HG03457 (cell line): ENCODE results near the gene ITPK1.

ENCODE experiments used
- ATAC-seq: cut with Tn5 transposase; IDR thresholded peaks from one replicate; pipeline ENCODE4 v1.9.1; 2021; ENCODE audit warnings: moderate number of reproducible peaks; ENCODE audit not compliant: unreplicated experiment

Gene ITPK1

GRCh38 chr14:92942576-92942975 is 173.1 kb downstream of the ITPK1 start:
- no peak for ATAC-seq

DNA sequence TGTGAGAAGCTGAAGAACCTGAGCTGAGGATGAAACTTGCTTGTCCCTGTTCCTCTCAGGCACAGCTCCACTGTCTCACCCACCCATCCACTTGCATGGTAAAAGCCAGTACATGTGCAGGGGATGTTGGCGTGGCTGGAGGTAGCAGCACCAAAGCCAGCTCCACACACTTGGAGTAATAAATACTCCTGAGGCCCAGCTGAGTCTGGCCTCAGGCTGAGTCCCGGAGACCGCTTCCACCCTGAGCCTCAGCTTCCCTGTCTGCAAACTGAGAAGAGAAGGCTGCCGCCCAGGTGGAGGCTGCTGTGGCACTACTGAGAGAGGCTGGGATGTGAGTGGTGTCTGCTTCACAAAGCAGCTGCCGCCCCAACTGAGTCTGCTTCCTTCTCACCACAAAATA is 173.6 kb downstream of the ITPK1 start:
- no peak for ATAC-seq

DNA sequence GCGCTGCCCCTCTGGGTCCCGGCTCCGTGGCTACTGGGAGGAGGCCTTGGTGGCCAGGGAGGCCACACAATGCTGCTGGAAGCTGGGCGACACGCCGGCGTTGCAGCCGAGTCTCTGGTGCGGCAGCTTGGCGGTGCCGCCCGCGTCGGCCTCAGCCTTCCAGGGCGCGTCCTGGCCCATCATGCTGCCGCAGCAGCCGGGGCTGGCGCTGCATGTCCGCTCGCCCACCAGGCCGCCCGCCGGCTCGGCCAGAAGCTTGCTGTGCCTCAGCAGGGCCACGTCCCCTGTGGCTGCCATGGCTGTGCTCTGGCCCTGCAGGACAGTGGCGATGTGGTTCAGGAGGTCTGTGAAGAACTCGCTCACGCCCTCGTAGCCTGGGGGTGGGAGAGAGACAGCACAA is 174.2 kb downstream of the ITPK1 start:
- ATAC-seq: no peak

DNA sequence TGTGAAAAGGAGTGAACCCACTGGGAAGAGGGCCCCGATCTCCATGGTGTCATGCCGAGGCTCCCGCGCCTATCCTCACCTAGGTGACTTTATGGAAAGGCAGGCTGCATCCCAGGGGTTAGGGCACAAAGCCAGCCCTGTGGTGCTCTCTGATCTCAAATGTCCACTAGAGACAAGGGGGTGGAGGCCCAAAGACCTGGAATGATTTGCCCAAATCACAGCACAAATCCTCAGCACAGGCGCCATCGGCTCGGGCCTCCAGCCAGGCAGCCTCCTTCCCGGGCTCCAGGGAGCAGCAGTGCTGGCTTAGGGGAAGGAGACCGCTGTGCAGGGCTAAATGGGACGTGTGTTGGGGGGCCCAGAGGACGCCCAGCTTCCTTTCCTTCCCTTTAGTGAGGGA is 175.2 kb downstream of the ITPK1 start:
- ATAC-seq: no peak

GRCh38 chr14:92939699-92940098 is 176.0 kb downstream of the ITPK1 start:
- no peak for ATAC-seq

GRCh38 chr14:92938890-92939671 is 176.6 kb downstream of the ITPK1 start:
- ATAC-seq: no peak

GRCh38 chr14:92938235-92938875 is 177.4 kb downstream of the ITPK1 start:
- no peak for ATAC-seq

DNA sequence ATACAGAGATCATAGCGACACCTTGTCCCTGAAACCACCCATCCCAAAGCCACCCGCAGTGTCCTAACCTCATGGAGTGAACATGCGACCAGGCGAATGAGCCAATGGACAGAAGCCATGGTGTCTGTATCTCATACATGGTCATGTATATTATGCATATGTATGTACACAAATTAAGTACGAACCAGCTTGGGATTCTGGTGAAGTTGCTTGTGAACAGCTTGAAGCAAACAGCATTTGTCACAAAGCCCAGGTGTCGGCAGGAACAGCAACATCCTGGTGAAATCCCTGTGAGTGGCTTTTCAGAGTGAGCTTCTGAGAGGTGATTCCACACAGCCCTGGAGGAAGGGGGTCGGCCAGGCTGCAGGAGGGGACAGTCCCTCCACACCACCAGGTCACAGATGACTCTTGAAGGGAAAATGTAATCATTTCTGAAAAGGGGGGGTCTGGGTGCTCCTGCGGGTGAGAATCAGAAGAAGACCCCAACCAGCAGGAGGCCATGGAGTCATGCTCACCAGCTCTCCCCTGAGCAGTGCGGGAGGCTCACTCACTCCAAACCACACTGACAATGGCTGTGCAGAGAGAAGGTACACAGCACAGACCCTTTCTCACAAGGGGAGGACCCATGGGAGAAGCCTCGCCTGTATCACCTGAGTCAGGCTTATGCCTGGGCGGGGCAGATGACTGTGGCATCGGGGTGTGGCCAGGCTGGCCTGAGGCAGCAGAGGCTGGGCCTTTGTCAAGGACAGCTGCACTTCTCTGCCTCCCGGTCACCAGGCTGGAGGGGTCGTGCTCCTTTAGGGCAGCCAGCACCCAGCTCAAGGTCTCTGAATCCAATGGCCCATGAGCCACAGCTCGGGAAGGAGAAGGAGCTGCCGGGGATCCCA is 178.4 kb downstream of the ITPK1 start:
- ATAC-seq: no peak

DNA sequence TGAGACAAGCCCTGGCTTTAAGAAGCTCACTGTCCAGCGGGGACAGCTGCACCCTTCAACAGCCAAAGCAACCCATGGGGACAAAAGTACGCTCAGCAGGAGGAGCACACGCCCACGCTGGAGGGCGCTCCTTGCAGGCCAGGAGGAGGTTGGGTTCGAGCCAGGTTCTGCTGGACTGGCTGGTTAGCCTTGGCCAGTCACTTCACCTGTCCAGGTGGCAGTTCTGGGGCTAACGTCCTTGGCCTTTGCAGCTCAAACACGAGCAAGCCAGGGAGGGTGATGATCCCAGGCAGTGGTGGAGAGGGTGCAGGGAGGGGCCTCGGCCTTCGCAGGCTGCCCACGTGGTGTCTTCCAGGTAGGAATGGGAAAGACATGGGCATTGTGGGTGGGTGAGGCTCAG is 179.6 kb downstream of the ITPK1 start:
- no peak for ATAC-seq

- no peak for ATAC-seq
Observed at GRCh38 chr14:92935446-92935845, 180.3 kb downstream of the ITPK1 start.

- no peak for ATAC-seq
Observed at GRCh38 chr14:92934196-92935085, 181.3 kb downstream of the ITPK1 start.

- no peak for ATAC-seq
Observed at GRCh38 chr14:92933481-92933880, 182.2 kb downstream of the ITPK1 start.

GRCh38 chr14:92932448-92933395 is 183.0 kb downstream of the ITPK1 start:
- ATAC-seq: no peak

DNA sequence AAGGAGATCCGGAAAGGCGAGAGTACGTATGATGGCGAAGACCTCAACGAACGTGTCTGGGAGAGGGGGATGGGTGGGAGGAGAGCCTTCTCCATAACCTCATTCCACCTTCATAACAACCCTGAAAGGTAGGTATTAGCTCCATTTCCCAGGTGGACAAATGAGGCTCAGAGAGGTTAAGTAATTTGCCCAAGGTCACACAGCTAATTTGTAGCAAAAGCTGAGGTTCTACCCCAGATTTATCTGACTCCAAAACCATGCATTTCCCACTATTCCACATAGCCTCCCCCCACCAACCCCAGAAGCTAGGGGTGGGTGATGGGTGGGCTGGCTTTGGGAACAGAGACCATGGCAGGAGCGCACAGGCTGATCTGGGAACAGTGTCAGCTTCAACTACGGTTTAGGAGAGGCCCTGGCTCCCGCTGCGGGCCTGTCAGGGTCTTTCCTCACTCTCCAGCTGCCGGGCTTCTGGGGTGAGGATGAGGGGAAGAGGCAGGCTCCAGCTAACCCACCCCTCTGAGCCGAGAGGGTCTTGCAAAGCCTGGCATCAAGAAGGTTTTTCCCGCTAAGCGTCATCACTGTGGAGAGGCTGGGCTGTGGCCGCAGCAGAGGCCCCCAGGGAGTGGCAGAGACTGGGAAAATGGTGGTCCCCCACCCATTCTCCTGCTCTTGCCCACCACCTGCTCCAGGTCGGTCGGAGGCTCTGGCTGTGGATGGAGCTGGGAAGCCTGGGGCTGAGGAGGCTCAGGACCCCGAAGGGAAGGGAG is 183.9 kb downstream of the ITPK1 start:
- ATAC-seq: no peak

DNA sequence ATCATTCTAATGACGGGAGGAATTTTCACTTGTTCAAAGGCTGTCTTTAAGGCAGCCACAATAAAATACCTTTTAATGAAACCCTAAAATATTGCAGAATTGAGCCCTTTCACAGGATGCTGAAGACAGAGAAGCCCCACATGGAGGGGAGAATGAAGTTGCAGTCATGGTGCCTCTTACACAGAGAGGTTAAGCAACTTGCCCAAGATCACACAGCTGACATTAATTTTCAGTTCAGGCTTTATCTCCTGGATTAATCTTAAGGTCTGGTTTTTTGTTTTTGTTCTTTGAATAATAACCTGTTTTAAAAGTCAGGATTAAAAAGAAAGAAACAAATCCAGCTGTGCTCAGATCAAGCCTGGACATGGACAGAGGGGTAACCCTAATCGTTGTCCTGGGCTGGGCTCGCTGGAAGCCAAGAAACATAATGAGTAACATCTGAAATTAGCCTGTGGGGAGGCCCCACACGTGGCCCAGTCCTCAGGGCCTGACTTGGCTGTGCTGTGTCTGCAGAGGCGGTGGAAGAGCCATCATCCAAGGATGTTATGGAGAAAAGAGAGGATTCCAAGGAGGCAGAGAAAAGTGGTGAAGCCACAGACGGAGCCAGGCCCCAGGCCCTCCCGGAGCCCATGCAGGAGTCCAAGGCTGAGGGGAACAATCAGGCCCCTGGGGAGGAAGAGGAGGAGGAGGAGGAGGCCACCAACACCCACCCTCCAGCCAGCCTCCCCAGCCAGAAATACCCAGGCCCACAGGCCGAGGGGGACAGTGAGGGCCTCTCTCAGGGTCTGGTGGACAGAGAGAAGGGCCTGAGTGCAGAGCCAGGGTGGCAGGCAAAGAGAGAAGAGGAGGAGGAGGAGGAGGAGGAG is 184.8 kb downstream of the ITPK1 start:
- no peak for ATAC-seq

GRCh38 chr14:92929689-92930608 is 185.8 kb downstream of the ITPK1 start:
- no peak for ATAC-seq
